GM12865 (cell line): ENCODE measurements around the gene GPR26.

Experiments used
- DNase-seq: peaks from one replicate; pipeline ENCODE4 v3.0.0; 2010; ENCODE audit warnings: low read depth
- H3K4me3 ChIP-seq: 2 replicates; pipeline ENCODE4 v1.5.1; 2011; ENCODE audit warnings: mild to moderate bottlenecking, low read depth, low read length, control low read depth
- CTCF ChIP-seq: IDR thresholded peaks from 2 replicates; pipeline ENCODE4 v1.5.1; 2011; ENCODE audit warnings: low read length, control low read depth, low read depth, inconsistent platforms; ENCODE audit not compliant: insufficient read depth; ENCODE audit errors: missing control alignments

The GPR26 gene

GRCh38 chr10:123666318-123667236 is at the start of gene GPR26:
Gene GPR26 (plus strand): TSS chr10:123666355. CDS start chr10:123666408, 53 bp downstream.
- TF ChIP-seq CTCF: no peak
- no peak within 1 kb of the TSS for H3K4me3 ChIP-seq
- DNase-seq: no peak

GRCh38 chr10:123618224-123618623 is 47.9 kb upstream of the GPR26 start:
- DNase-seq: no peak
- TF ChIP-seq CTCF: no peak
- no peak overlapping the region for H3K4me3 ChIP-seq

GRCh38 chr10:123619067-123619855 is 46.9 kb upstream of the GPR26 start:
- DNase-seq: no peak
- H3K4me3 ChIP-seq: no peak overlapping the region
- no peak for TF ChIP-seq CTCF

- DNase-seq: no peak
- H3K4me3 ChIP-seq: no peak overlapping the region
These were observed 45.5 kb upstream of the GPR26 start for GRCh38 chr10:123620621-123621020.

GRCh38 chr10:123621492-123621891 is 44.7 kb upstream of the GPR26 start:
- DNase-seq: no peak
- H3K4me3 ChIP-seq: no peak overlapping the region
- TF ChIP-seq CTCF: no peak

More at GRCh38 chr10:123620621-123621020, 45.5 kb upstream of the GPR26 start:
- TF ChIP-seq CTCF: no peak

GRCh38 chr10:123621916-123622315 is 44.2 kb upstream of the GPR26 start:
- no peak overlapping the region for H3K4me3 ChIP-seq
- no peak for DNase-seq
- TF ChIP-seq CTCF: no peak
